ENCODE results near the gene NFASC.

Gene NFASC

DNA sequence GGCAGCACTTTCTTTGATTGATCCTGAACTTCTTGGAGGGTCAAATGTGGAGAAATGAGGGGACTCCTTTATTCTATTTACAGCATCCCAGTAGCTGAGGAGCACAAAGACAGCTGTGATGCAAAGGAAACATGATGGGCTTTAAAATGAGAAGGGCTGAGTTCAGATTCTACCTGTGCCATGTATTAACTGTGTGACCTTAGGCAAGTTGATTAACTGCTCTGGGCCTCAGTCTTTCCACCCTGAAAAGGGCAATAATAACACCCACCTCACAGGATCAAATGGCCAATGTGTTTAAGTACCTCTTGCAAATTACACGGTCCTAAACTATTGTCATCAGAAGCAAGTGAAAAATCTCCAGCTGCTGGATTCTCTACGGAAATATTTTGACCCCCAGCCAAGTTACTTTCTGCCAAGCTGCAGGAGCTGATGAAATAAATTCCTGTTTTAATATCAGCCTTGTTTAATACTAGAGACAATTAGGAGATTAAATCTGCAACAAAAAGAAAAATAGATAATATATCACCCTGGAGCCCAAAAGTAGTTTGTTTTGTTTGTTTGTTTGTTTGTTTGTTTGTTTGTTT lies 197.9 kb downstream of the NFASC start:
- no peak for DNase-seq

GRCh38 chr1:205069371-205070125 lies 198.9 kb downstream of the NFASC start:
- DNase-seq, result no peak

DNA sequence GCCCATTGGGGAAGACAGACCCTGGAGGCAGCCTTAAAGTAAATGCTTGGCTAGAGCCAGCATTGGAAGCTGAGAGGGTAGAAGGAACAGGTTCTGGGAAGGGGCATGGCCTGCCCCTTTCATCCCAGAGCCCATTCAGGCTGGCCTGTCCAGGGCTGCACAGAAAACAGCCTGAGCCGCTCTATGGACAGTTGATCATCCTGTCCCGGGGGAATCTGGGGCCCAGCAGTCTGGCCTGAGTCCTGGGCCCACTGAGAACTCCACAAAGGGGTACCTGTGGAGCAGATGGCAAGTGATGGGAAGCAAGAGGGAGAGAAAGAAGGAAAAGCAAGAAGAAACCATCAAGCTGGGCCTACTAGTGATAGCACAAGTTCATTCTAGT lies 200.4 kb downstream of the NFASC start:
- no peak for DNase-seq

DNA sequence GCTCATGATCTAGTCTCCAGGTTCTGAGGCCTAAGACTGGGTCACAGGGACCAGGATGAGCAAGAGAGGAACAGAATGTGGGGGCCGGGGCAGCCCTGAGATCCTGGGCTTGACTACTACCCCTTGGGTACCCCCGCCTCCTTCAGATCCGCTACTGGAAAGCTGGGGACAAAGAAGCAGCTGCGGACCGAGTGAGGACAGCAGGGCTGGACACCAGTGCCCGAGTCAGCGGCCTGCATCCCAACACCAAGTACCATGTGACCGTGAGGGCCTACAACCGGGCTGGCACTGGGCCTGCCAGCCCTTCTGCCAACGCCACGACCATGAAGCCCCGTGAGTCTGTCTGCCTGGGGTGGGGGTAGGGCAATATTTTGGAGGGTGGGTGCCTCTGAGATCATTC lies 201.1 kb downstream of the NFASC start:
- DNase-seq, result no peak

DNA sequence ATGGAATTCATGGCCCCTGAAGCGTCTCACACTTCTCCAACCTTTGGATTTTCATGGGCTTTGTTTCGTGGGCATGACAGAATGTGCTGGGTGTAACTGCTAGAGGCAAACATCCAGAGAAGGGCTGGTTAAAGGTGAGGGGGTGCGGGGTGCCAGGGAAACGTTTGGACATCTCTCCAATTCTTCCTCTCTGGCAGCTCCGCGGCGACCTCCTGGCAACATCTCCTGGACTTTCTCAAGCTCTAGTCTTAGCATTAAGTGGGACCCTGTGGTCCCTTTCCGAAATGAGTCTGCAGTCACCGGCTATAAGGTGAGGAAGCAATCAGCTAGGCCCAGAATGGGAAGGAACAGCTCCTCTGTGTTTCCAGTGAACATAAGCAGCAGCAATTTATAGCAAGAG lies 201.6 kb downstream of the NFASC start:
- DNase-seq, result no peak
